GM06990 (cell line): ENCODE measurements around the gene GPR55.

Source experiments
- DNase-seq: peaks from one replicate; pipeline ENCODE4 v3.0.0-alpha.2; 2011; ENCODE audit not compliant: insufficient read length; ENCODE audit errors: extremely low read depth
- H3K27me3 ChIP-seq: replicated peaks from 2 replicates; pipeline ENCODE4 v1.6.0; 2011; ENCODE audit warnings: low read length; ENCODE audit not compliant: control insufficient read depth, insufficient read depth
- H3K36me3 ChIP-seq: 2 replicates; pipeline ENCODE4 v1.5.1; 2011; ENCODE audit warnings: low read length; ENCODE audit not compliant: control insufficient read depth, insufficient read depth
- H3K4me3 ChIP-seq: replicated peaks from 2 replicates; pipeline ENCODE4 v1.5.1; 2011; ENCODE audit warnings: low read depth, mild to moderate bottlenecking, control low read depth, low read length
- CTCF ChIP-seq: IDR thresholded peaks from 2 replicates; pipeline ENCODE4 v1.5.1; 2011; ENCODE audit warnings: low read length, control low read depth, mild to moderate bottlenecking, inconsistent platforms; ENCODE audit not compliant: insufficient read depth, poor library complexity, severe bottlenecking

Gene GPR55

GRCh38 chr2:230929381-230930148, 4.5 kb upstream of the GPR55 start:
- Histone ChIP-seq H3K4me3 (no peak overlapping the region), H3K27me3 (no peaks in the 10 kb centered on the region), H3K36me3 (no peaks in the 10 kb centered on the region)
- DNase-seq = no peak
- TF ChIP-seq CTCF = peak; percentile 33

- TF ChIP-seq CTCF = no peak
- Histone ChIP-seq H3K36me3 (no peaks in the 10 kb centered on the region), H3K27me3 (no peaks in the 10 kb centered on the region), H3K4me3 (no peak overlapping the region)
- no peak for DNase-seq
Observed at GRCh38 chr2:230928701-230929380, 3.8 kb upstream of the GPR55 start.

DNA sequence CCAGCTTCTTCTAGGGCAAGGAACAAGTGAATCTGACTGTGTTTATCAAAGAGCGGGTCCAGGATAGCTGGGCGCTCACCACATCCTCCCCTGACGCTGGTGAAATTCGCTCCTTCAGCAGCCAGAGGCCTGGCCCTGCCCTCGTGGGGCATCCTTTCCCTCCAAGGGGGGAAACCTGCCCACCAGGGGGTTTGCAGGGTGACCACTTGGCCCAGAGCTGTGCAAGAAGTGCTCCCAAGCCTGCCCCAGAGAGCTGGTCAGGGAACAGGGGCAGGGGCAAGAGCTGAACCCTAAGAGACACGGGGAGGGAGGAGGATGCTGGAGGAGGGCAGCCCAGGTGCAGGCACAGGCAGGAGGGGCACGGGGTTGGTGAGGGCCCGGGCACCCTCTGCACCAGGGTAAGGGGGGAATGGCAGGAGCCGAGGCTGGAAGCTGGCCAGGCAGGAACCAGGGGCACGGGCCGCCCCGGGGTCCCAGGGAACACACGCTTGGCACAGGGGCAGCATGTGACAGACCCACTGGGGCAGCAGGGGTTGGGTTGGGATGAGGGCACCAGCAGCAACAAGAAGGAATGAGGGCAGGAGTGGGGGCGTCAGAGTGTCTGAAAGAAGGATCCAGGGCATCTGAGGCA, 2.8 kb upstream of the GPR55 start:
- TF ChIP-seq CTCF = no peak
- Histone ChIP-seq H3K4me3 (no peak overlapping the region), H3K36me3 (no peaks in the 10 kb centered on the region), H3K27me3 (no peaks in the 10 kb centered on the region)
- DNase-seq = no peak

DNA sequence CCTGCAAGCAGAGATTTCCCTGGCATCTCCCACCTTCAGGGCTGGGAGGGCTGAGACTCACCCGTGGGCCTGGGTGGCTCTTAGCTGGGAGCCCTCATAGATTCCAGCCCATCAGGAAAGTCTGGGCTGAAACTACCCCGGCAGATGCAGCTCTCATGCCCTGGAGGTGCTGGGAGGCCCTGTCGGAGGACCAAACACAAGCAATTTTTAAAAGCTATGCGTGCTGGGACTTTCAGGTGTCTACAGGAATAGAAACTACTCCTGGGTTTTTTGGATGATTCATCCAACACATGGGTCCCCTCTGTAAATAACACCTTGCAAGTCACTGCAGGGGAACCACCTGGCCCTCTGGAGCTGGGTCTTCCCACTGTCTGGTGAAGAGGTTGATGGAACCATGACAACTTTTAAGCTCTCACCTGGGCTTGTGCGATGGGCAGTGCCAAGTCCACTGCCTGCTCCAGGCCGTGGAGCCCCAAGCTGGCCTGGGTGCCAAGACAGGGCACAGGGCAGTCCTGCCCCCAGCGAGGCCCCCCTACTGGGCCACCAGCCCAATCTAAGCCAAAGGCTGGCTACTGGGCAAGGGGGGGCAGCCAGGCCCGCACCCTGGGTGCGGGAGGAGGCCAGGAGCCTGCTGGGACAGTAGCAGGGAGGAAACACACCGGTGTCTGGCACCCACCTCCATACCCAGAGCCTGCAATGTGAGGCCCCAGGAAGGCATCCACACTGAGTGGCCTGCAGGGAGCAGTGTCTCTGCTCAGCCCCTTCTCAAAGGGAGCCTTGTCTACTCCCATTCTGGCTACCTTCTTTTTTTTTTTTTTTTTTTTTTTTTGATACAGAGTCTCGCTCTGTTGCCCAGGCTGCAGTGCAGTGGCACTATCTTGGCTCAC, 1.1 kb upstream of the GPR55 start:
- peak; percentile 52 for TF ChIP-seq CTCF
- Histone ChIP-seq H3K27me3 (no peaks in the 10 kb centered on the region), H3K36me3 (no peaks in the 10 kb centered on the region), H3K4me3 (peak overlapping the region; percentile 74)
- peak; percentile 78 for DNase-seq

GRCh38 chr2:230925443-230925878, 419 bp upstream of the GPR55 start:
- TF ChIP-seq CTCF = no peak
- H3K36me3 ChIP-seq = no peaks in the 10 kb centered on the region
- peak overlapping the region; percentile 74 for H3K4me3 ChIP-seq
- peak; percentile 76 for DNase-seq
- H3K27me3 ChIP-seq = no peaks in the 10 kb centered on the region
